OCI-LY3 (cell line): ENCODE results near the gene UGT1A1.

Experiments
- H2AFZ ChIP-seq: fragments of 200-600, 300-600 bp; shearing (Covaris generic); 2 replicates; pipeline ENCODE4 v1.6.0; 2014; ENCODE audit warnings: antibody characterized with exemption, low read depth, low read length
- H3K27ac ChIP-seq: fragments of 200-600, 300-600 bp; sonication (generic); 2 replicates; pipeline ENCODE4 v1.5.1; 2014; ENCODE audit warnings: mild to moderate bottlenecking, low read length, moderate library complexity, mixed read lengths
- H3K27me3 ChIP-seq: fragments of 200-600, 300-600 bp; sonication (generic); 2 replicates; pipeline ENCODE4 v1.6.1; 2014; ENCODE audit warnings: low read depth, low read length, mixed read lengths
- H3K36me3 ChIP-seq: fragments of 200-600, 300-600 bp; sonication (generic); replicated peaks from 2 replicates; pipeline ENCODE3; 2014; ENCODE audit warnings: low read depth, low read length, mixed read lengths
- H3K4me1 ChIP-seq: fragments of 300-600, 200-600 bp; sonication (generic); 2 replicates; pipeline ENCODE4 v1.6.1; 2014; ENCODE audit warnings: low read length, mixed read lengths
- H3K4me2 ChIP-seq: fragments of 200-600, 300-600 bp; sonication (generic); 2 replicates; pipeline ENCODE4 v1.6.1; 2014; ENCODE audit warnings: low read length, mixed read lengths
- H3K4me3 ChIP-seq: fragments of 300-600, 200-600 bp; sonication (generic); 2 replicates; pipeline ENCODE4 v1.5.1; 2014; ENCODE audit warnings: antibody characterized with exemption, mild to moderate bottlenecking, low read length, moderate library complexity
- H3K79me2 ChIP-seq: fragments of 300-600, 200-600 bp; shearing (Covaris generic); 2 replicates; pipeline ENCODE4 v1.6.1; 2014; ENCODE audit warnings: mild to moderate bottlenecking, low read length, mixed read lengths
- H3K9ac ChIP-seq: fragments of 300-600, 200-600 bp; shearing (Covaris generic); 2 replicates; pipeline ENCODE4 v1.6.0; 2014; ENCODE audit warnings: mild to moderate bottlenecking, low read length, moderate library complexity
- H3K9me3 ChIP-seq: fragments of 200-600, 300-600 bp; shearing (Covaris generic); 2 replicates; pipeline ENCODE4 v1.6.1; 2014; ENCODE audit warnings: low read length, mixed read lengths; ENCODE audit not compliant: insufficient read depth
- H4K20me1 ChIP-seq: fragments of 200-600, 300-600 bp; sonication (generic); 2 replicates; pipeline ENCODE4 v1.6.1; 2016; ENCODE audit warnings: low read length, mixed read lengths; ENCODE audit not compliant: insufficient read depth
- EZH2phosphoT487 ChIP-seq: fragments of 200-600 bp; shearing (Covaris generic); IDR thresholded peaks from 2 replicates; pipeline ENCODE4 v1.6.1; 2018; ENCODE audit warnings: antibody characterized with exemption, mixed run types, low read depth
- TF ChIP-seq, protein P1 (sequence below): fragments of 200-600, 300-600 bp; sonication (generic); IDR thresholded peaks from 2 replicates; pipeline ENCODE4 v1.5.1; 2014; ENCODE audit warnings: antibody characterized with exemption, low read length, low read depth

UGT1A1 gene

DNA sequence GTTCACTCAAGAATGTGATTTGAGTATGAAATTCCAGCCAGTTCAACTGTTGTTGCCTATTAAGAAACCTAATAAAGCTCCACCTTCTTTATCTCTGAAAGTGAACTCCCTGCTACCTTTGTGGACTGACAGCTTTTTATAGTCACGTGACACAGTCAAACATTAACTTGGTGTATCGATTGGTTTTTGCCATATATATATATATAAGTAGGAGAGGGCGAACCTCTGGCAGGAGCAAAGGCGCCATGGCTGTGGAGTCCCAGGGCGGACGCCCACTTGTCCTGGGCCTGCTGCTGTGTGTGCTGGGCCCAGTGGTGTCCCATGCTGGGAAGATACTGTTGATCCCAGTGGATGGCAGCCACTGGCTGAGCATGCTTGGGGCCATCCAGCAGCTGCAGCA, at the start of gene UGT1A1:
TSS of gene UGT1A1 (plus strand) at position 228 of the 400 bp plus-strand sequence. CDS start at position 246, 18 bp downstream.
- Histone ChIP-seq H3K9ac (no peak within 1 kb of the TSS), H3K4me3 (no peak within 1 kb of the TSS), H3K27ac (no peak within 1 kb of the TSS), H3K79me2 (no peaks in the 10 kb centered on the region), H3K4me2 (no peak within 1 kb of the TSS), H3K9me3 (no peaks in the 10 kb centered on the region), H3K36me3 (no peaks in the 10 kb centered on the region), H3K4me1 (no peaks in the 10 kb centered on the region), H3K27me3 (peaks cover 11% of the 10 kb centered on the region; the same call in 1 of the 2 replicates), H2AFZ (no peak within 1 kb of the TSS), H4K20me1 (no peaks in the 10 kb centered on the region)
- TF ChIP-seq, protein P1, sequence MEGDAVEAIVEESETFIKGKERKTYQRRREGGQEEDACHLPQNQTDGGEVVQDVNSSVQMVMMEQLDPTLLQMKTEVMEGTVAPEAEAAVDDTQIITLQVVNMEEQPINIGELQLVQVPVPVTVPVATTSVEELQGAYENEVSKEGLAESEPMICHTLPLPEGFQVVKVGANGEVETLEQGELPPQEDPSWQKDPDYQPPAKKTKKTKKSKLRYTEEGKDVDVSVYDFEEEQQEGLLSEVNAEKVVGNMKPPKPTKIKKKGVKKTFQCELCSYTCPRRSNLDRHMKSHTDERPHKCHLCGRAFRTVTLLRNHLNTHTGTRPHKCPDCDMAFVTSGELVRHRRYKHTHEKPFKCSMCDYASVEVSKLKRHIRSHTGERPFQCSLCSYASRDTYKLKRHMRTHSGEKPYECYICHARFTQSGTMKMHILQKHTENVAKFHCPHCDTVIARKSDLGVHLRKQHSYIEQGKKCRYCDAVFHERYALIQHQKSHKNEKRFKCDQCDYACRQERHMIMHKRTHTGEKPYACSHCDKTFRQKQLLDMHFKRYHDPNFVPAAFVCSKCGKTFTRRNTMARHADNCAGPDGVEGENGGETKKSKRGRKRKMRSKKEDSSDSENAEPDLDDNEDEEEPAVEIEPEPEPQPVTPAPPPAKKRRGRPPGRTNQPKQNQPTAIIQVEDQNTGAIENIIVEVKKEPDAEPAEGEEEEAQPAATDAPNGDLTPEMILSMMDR: no peak
- no peak for TF ChIP-seq EZH2phosphoT487

DNA sequence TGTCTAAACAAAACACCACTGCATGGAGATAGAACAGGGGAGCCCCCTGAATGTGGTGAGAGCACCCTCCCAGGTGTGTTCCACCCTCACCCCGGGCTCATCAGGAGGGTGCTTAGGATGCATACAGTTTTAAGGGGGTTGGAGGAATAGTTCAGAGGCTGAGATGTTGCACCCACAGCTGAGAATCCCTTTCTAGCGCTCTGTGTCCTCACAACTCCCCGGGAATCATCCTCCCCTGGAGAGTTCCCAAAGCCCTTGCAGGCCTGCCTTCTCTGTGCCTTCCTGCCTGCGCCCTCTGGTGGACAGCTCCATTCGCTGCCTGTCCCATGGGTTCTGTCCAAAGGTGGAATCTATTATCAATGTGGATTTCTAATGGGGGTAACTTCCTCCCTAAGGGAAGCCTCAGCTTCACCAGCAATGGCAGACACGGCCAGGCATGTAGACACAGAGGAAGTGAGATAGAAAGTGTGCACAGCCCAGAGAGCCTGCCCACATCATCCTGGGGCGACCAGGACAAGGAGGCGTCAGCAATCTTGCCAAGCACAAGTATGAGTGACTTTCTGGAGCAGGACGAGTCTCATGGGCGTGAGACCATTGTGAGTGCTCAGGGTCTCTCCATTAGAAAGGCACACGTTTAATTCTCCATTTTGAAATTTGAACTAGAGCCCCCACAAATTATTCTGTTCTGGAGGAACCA, 48.6 kb upstream of the UGT1A1 start:
- no peak for TF ChIP-seq EZH2phosphoT487
- TF ChIP-seq, protein P1: peak; percentile 72
- Histone ChIP-seq H3K27ac (no peak overlapping the region), H3K4me2 (no peak overlapping the region), H3K36me3 (no peaks in the 10 kb centered on the region), H3K9ac (no peak overlapping the region), H3K79me2 (no peaks in the 10 kb centered on the region), H3K27me3 (no peaks in the 10 kb centered on the region), H2AFZ (no peak overlapping the region), H3K4me1 (no peaks in the 10 kb centered on the region), H3K4me3 (no peak overlapping the region), H3K9me3 (no peaks in the 10 kb centered on the region), H4K20me1 (no peaks in the 10 kb centered on the region)

DNA sequence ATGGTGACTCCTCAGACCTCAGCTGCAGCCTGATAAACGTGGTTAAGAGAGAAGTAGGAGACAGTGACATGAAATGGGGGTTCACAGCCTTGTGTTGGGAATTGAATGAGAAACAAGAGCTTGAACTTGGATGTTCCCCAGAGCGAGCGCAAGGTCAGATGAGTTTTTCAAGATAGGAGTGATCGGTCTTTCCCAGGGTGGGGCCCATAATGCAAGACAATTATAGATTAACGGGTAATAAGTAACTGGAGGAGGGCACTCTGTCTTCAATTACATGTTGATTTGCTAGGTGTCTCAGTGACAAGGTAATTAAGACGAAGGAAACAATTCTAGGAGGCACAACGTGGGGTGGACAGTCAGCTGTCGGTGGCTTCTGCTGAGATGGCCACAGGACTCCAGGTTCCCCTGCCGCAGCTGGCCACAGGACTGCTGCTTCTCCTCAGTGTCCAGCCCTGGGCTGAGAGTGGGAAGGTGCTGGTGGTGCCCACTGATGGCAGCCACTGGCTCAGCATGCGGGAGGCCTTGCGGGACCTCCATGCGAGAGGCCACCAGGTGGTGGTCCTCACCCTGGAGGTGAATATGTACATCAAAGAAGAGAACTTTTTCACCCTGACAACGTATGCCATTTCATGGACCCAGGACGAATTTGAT, 47.3 kb upstream of the UGT1A1 start, which contains the start of gene UGT1A5:
TSS of gene UGT1A5 (plus strand) at position 297 of the 651 bp plus-strand sequence. CDS start at position 382, 85 bp downstream.
- no peaks in the 10 kb centered on the region for H3K27me3 ChIP-seq
- H4K20me1 ChIP-seq: no peaks in the 10 kb centered on the region
- H3K27ac ChIP-seq: no peak within 1 kb of the TSS
- H2AFZ ChIP-seq: no peak within 1 kb of the TSS
- no peaks in the 10 kb centered on the region for H3K36me3 ChIP-seq
- no peak within 1 kb of the TSS for H3K9ac ChIP-seq
- H3K4me3 ChIP-seq: no peak within 1 kb of the TSS
- TF ChIP-seq, protein P1: no peak
- TF ChIP-seq EZH2phosphoT487: no peak
- no peaks in the 10 kb centered on the region for H3K79me2 ChIP-seq
- no peaks in the 10 kb centered on the region for H3K9me3 ChIP-seq
- no peaks in the 10 kb centered on the region for H3K4me1 ChIP-seq
- H3K4me2 ChIP-seq: no peak within 1 kb of the TSS

DNA sequence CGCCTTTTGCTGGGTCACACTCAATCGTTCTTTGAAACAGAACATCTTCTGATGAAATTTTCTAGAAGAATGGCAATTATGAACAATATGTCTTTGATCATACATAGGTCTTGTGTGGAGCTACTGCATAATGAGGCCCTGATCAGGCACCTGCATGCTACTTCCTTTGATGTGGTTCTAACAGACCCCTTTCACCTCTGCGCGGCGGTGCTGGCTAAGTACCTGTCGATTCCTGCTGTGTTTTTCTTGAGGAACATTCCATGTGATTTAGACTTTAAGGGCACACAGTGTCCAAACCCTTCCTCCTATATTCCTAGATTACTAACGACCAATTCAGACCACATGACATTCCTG, 46.8 kb upstream of the UGT1A1 start:
- Histone ChIP-seq H3K9ac (no peak overlapping the region), H3K36me3 (no peaks in the 10 kb centered on the region), H3K4me1 (no peaks in the 10 kb centered on the region), H3K4me2 (no peak overlapping the region), H3K9me3 (no peaks in the 10 kb centered on the region), H3K27ac (no peak overlapping the region), H3K27me3 (no peaks in the 10 kb centered on the region), H2AFZ (no peak overlapping the region), H3K4me3 (no peak overlapping the region), H3K79me2 (no peaks in the 10 kb centered on the region), H4K20me1 (no peaks in the 10 kb centered on the region)
- TF ChIP-seq, protein P1: no peak
- TF ChIP-seq EZH2phosphoT487: no peak
